ENCODE results near the gene ELP6. TPM values are rescaled to one million over a fixed set of nuclear protein-coding genes. Genes with fewer than 3 reads are reported as not detected.
"Not testable (repeated sequence)": the region's sequence is repeated elsewhere in the genome, so short reads cannot be mapped to it uniquely, and the experiment has no call there.

ELP6 gene
- polyA plus RNA-seq, 1 experiment, result 66.8 TPM

DNA sequence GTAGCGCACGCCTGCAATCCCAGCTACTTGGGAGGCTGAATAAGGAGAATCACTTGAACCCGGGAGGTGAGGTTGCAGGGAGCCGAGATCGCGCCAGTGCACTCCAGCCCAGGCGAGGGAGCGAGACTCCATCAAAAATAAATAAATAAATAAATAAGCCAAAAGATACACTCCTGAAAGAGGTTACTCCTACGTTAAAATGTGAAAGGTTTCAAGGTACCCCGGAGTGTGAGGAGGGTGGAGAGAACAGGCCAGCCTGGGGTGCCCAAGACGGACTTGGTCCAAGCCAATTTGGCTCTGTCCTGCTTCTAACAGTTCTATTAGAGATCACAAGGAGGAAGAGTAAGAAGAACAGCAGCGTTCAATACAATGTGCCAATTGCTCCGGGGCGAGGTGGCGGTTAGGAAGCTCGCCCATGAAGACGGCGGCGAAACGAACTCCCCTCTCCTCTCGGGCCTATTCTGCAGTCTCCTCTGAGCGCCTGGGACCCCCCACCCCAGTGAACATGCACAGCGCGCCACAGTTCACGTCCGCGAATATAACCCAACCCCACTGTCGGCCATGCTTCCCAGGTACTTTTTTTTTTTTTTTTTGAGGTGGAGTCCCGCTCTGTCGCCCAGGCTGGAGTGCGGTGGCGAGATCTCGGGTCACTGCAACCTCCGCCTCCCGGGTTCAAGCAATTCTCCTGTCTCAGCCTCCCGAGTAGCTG lies 942 bp downstream of the ELP6 start:
- TF ChIP-seq, protein P1, sequence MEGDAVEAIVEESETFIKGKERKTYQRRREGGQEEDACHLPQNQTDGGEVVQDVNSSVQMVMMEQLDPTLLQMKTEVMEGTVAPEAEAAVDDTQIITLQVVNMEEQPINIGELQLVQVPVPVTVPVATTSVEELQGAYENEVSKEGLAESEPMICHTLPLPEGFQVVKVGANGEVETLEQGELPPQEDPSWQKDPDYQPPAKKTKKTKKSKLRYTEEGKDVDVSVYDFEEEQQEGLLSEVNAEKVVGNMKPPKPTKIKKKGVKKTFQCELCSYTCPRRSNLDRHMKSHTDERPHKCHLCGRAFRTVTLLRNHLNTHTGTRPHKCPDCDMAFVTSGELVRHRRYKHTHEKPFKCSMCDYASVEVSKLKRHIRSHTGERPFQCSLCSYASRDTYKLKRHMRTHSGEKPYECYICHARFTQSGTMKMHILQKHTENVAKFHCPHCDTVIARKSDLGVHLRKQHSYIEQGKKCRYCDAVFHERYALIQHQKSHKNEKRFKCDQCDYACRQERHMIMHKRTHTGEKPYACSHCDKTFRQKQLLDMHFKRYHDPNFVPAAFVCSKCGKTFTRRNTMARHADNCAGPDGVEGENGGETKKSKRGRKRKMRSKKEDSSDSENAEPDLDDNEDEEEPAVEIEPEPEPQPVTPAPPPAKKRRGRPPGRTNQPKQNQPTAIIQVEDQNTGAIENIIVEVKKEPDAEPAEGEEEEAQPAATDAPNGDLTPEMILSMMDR (IDR thresholded peaks at IDR 0.05; ENCODE audit: insufficient read depth, low read depth, low read length), result no peak
- ChIA-PET CTCF (interaction anchor here (0.7 to 1.3 kb wide), 6 partner anchors 10 to 91 kb away, joined by 3 to 8 read pairs (median 3); partner anchors contain the start of gene SCAP), POLR2A (no interaction called here)
- Histone ChIP-seq H3K4me3 (ENCODE audit: low read depth, low read length) (peak overlapping the region; percentile 46), H3K27me3 (ENCODE audit: control insufficient read depth, insufficient read depth, low read length) (no peaks in the 10 kb centered on the region), H3K36me3 (ENCODE audit: control insufficient read depth, insufficient read depth, low read length) (peaks cover 8% of the 10 kb centered on the region; the same call in 1 of the 2 replicates)
- no peak for DNase-seq (ENCODE audit: low read depth)

DNA sequence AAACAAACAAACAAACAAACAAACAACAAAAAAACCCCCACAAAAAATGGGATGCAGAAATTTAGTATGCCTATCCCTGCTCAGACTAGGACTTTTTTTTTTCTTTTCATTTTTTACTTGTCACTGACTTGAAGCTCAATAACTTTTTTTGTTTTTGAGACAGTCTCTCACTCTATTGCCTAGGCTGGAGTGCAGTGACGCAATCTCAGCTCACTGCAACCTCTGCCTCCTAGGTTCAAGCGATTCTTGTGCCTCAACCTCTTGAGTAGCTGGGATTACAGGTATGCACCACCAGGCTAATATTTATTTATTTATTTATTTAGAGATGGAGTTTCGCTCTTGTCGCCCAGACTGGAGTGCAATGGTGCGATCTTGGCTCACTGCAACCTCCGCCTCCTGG lies 8.2 kb downstream of the ELP6 start:
- CTCF ChIA-PET; POLR2A ChIA-PET; H3K4me3 ChIP-seq (ENCODE audit: low read depth, low read length); DNase-seq (ENCODE audit: low read depth); H3K27me3 ChIP-seq (ENCODE audit: control insufficient read depth, insufficient read depth, low read length): not testable (repeated sequence)
- H3K36me3 ChIP-seq (ENCODE audit: control insufficient read depth, insufficient read depth, low read length), result peaks cover 23% of the 10 kb centered on the region

DNA sequence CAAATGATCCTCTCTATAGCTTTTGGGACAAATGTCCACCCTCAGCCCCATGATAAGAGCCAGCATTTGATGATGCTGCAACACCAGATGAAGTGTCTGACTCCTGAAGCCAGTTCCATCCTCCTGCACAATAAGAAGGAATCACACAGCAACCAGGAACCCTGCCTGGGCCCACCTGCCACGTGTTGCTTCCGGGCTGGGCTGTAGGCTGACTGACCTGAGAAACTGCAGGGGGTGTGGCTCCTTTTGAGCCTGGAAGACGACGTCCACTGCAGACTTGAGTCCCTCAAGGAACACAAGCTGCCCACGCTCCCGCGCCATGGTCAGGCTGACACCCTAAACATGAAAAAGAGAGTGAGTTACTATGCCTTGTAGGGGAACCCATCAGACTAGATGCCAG lies 9.4 kb downstream of the ELP6 start:
- TF ChIP-seq, protein P1 (IDR thresholded peaks at IDR 0.05; ENCODE audit: insufficient read depth, low read depth, low read length), result no peak
- ChIA-PET CTCF (no interaction called here), POLR2A (no interaction called here)
- H3K27me3 ChIP-seq (ENCODE audit: control insufficient read depth, insufficient read depth, low read length), result no peaks in the 10 kb centered on the region
- H3K36me3 ChIP-seq (ENCODE audit: control insufficient read depth, insufficient read depth, low read length), result peaks cover 21% of the 10 kb centered on the region
- no peak for DNase-seq (ENCODE audit: low read depth)
- no peak overlapping the region for H3K4me3 ChIP-seq (ENCODE audit: low read depth, low read length)

DNA sequence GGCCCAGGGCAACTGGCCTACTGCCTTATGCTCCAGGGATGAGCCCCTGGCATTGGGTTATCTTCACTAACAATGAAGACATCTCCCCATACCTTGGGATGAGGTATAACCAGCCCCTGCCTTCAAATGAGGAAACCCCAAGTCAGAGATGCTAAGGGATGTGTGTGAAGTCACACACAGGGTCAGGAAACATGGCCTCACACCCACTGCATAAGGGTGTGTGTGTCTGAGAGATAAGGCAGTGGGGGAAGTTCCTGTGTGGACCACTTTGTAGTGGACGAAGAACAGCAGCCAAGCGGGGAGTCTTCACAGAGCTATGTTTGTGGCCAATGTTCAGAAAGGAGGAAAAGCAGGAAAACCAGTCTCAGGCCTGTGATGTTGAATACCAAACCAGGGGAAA lies 10.5 kb downstream of the ELP6 start:
- Histone ChIP-seq H3K27me3 (ENCODE audit: control insufficient read depth, insufficient read depth, low read length) (no peaks in the 10 kb centered on the region), H3K4me3 (ENCODE audit: low read depth, low read length) (no peak overlapping the region), H3K36me3 (ENCODE audit: control insufficient read depth, insufficient read depth, low read length) (peaks cover 24% of the 10 kb centered on the region)
- ChIA-PET CTCF (interaction anchor here (0.8 kb wide), 1 partner anchor 82 kb away, joined by 3 read pairs; no protein-coding TSS in a partner anchor), POLR2A (no interaction called here)
- TF ChIP-seq, protein P1 (IDR thresholded peaks at IDR 0.05; ENCODE audit: insufficient read depth, low read depth, low read length), result no peak
- DNase-seq (ENCODE audit: low read depth), result no peak

DNA sequence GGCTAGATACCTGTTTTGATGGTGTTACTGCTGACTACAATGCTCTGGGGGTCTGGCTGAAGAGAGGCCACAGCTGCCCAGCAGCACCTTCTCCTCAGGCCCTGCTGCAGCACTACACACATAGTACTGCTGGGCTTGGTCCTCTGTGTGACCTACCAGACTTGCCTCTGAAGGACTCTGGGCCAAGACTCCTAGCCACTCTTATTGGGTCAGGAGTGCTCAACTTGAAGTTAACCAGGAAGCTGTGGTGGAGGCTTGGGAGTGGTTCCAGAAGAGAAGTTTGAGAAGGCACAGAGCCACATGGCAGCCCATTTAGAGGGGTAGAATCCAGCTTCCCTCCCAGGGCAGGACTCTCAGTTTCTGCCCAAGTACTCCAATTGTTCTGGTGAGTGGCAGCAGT lies 16.6 kb downstream of the ELP6 start:
- Histone ChIP-seq H3K36me3 (ENCODE audit: control insufficient read depth, insufficient read depth, low read length) (peaks cover 20% of the 10 kb centered on the region), H3K4me3 (ENCODE audit: low read depth, low read length) (no peak overlapping the region), H3K27me3 (ENCODE audit: control insufficient read depth, insufficient read depth, low read length) (no peaks in the 10 kb centered on the region)
- no peak for DNase-seq (ENCODE audit: low read depth)
- TF ChIP-seq, protein P1 (IDR thresholded peaks at IDR 0.05; ENCODE audit: insufficient read depth, low read depth, low read length), result no peak
- ChIA-PET POLR2A (no interaction called here), CTCF (no interaction called here)

DNA sequence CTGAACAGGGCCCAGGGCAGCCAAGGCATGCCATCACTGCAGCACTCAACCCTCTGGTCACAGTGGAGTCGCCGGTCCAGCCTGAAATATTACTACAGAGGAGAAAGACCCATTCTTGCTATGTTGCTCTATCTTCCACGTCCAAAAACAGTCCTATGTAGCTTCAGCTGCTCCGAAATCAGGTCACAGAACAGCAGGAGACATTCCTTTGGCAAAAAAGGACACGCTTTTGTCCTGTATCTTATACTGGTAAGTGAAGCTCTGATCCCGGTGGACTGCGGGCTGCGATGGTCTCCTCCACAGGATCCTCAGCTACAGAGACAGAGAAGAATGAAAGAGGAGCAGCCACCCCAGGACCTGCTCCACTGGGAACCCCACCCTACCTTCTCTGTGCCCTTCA lies 17.6 kb downstream of the ELP6 start:
- Histone ChIP-seq H3K36me3 (ENCODE audit: control insufficient read depth, insufficient read depth, low read length) (peaks cover 15% of the 10 kb centered on the region), H3K4me3 (ENCODE audit: low read depth, low read length) (no peak overlapping the region), H3K27me3 (ENCODE audit: control insufficient read depth, insufficient read depth, low read length) (no peaks in the 10 kb centered on the region)
- TF ChIP-seq, protein P1 (IDR thresholded peaks at IDR 0.05; ENCODE audit: insufficient read depth, low read depth, low read length), result no peak
- CTCF ChIA-PET, result interaction anchor here (0.9 kb wide), 1 partner anchor 74 kb away, joined by 3 read pairs; no protein-coding TSS in a partner anchor
- POLR2A ChIA-PET, result no interaction called here
- no peak for DNase-seq (ENCODE audit: low read depth)
